Measurements from ENCODE around the gene PHAF1.

The PHAF1 gene

GRCh38 chr16:67170168-67170948 is 60.6 kb downstream of the PHAF1 start, which contains the start of gene NOL3:
TSS of gene NOL3 (plus strand) at chr16:67170538.
- 0% methylated on average over 26 of the region's 50 CpGs for WGBS (ENCODE audit: insufficient coverage)
- Histone ChIP-seq H3K4me1 (ENCODE audit: control extremely low read depth in 1 of 4, control insufficient read depth in 4 of 4, insufficient read depth in 4 of 4, low read length in 3 of 4) (peaks cover 0 to 51% (median 38%) of the 10 kb centered on the region in 4 experiments), H3K36me3 (ENCODE audit: control insufficient read depth in 4 of 4, insufficient read depth in 4 of 4, low read length in 3 of 4) (no peaks in the 10 kb centered on the region), H3K27me3 (replicated peaks in 2 of 5; ENCODE audit: control insufficient read depth in 4 of 5, insufficient read depth in 5 of 5, low read length in 4 of 5) (peaks cover 4 to 93% (median 46%) of the 10 kb centered on the region in 5 experiments), H3K27ac (ENCODE audit: insufficient read depth in 1 of 2, low read depth in 1 of 2, low read length in 2 of 2, poor library complexity in 1 of 2, severe bottlenecking in 2 of 2) (peak within 1 kb of the TSS in 1 of 2 experiments; percentile 65), H3K9me3 (ENCODE audit: control extremely low read depth in 1 of 5, control insufficient read depth in 4 of 5, insufficient read depth in 2 of 5, low read depth in 1 of 5, low read length in 4 of 5) (no peaks in the 10 kb centered on the region), H3K4me3 (ENCODE audit: control insufficient read depth in 1 of 7, extremely low read depth in 1 of 7, insufficient read depth in 4 of 7, low read depth in 2 of 7, low read length in 6 of 7) (peak within 1 kb of the TSS in 6 of 7 experiments; percentile 16 to 70 (median 44))
- ChIA-PET POLR2A (no interaction called here), CTCF (interaction anchor here (1.0 to 2.9 kb wide), 7 partner anchors 9 to 223 kb away, joined by 3 to 15 read pairs (median 4); partner anchors contain the start of gene FBXL8)
- DNase-seq = peak in 1 of 3 donors; percentile 54

GRCh38 chr16:67170949-67171649 is 61.4 kb downstream of the PHAF1 start:
- Histone ChIP-seq H3K27me3 (replicated peaks in 2 of 5; ENCODE audit: control insufficient read depth in 4 of 5, insufficient read depth in 5 of 5, low read length in 4 of 5) (peaks cover 4 to 93% (median 48%) of the 10 kb centered on the region in 5 experiments), H3K9me3 (ENCODE audit: control extremely low read depth in 1 of 5, control insufficient read depth in 4 of 5, insufficient read depth in 2 of 5, low read depth in 1 of 5, low read length in 4 of 5) (no peaks in the 10 kb centered on the region), H3K4me1 (ENCODE audit: control extremely low read depth in 1 of 4, control insufficient read depth in 4 of 4, insufficient read depth in 4 of 4, low read length in 3 of 4) (peaks cover 0 to 44% (median 35%) of the 10 kb centered on the region in 4 experiments), H3K27ac (ENCODE audit: insufficient read depth in 1 of 2, low read depth in 1 of 2, low read length in 2 of 2, poor library complexity in 1 of 2, severe bottlenecking in 2 of 2) (peak overlapping the region in 1 of 2 experiments; percentile 9), H3K4me3 (ENCODE audit: control insufficient read depth in 1 of 7, extremely low read depth in 1 of 7, insufficient read depth in 4 of 7, low read depth in 2 of 7, low read length in 6 of 7) (peak overlapping the region in 4 of 7 experiments; percentile 8 to 66 (median 48)), H3K36me3 (ENCODE audit: control insufficient read depth in 4 of 4, insufficient read depth in 4 of 4, low read length in 3 of 4) (no peaks in the 10 kb centered on the region)
- POLR2A ChIA-PET = no interaction called here
- CTCF ChIA-PET = interaction anchor here (1.0 to 2.9 kb wide), 5 partner anchors 10 to 143 kb away, joined by 3 to 15 read pairs (median 3); partner anchors contain the start of gene FBXL8
- DNase-seq = no peak
- 64% methylated on average over 9 of the region's 14 CpGs for WGBS (ENCODE audit: insufficient coverage)

- H3K36me3 ChIP-seq (ENCODE audit: control insufficient read depth in 4 of 4, insufficient read depth in 4 of 4, low read length in 3 of 4) = peaks cover 0 to 2% (median 0%) of the 10 kb centered on the region in 4 experiments
- peaks cover 4 to 93% (median 53%) of the 10 kb centered on the region in 5 experiments for H3K27me3 ChIP-seq (replicated peaks in 2 of 5; ENCODE audit: control insufficient read depth in 4 of 5, insufficient read depth in 5 of 5, low read length in 4 of 5)
- POLR2A ChIA-PET = no interaction called here
- peaks cover 0 to 47% (median 40%) of the 10 kb centered on the region in 4 experiments for H3K4me1 ChIP-seq (ENCODE audit: control extremely low read depth in 1 of 4, control insufficient read depth in 4 of 4, insufficient read depth in 4 of 4, low read length in 3 of 4)
- no peaks in the 10 kb centered on the region for H3K9me3 ChIP-seq (ENCODE audit: control extremely low read depth in 1 of 5, control insufficient read depth in 4 of 5, insufficient read depth in 2 of 5, low read depth in 1 of 5, low read length in 4 of 5)
- H3K27ac ChIP-seq (ENCODE audit: insufficient read depth in 1 of 2, low read depth in 1 of 2, low read length in 2 of 2, poor library complexity in 1 of 2, severe bottlenecking in 2 of 2) = no peak overlapping the region
- peak overlapping the region in 2 of 7 experiments; percentile 54 to 70 for H3K4me3 ChIP-seq (ENCODE audit: control insufficient read depth in 1 of 7, extremely low read depth in 1 of 7, insufficient read depth in 4 of 7, low read depth in 2 of 7, low read length in 6 of 7)
- CTCF ChIA-PET = interaction anchor here (0.7 to 3.7 kb wide), 11 partner anchors 10 to 230 kb away, joined by 3 to 21 read pairs (median 5); partner anchors contain the start of genes EXOC3L1, FBXL8 and TRADD
- DNase-seq = no peak
- WGBS (ENCODE audit: insufficient coverage) = 100% methylated on average over 1 of the region's 1 CpG
Observed at GRCh38 chr16:67173323-67173722, 63.6 kb downstream of the PHAF1 start.

DNA sequence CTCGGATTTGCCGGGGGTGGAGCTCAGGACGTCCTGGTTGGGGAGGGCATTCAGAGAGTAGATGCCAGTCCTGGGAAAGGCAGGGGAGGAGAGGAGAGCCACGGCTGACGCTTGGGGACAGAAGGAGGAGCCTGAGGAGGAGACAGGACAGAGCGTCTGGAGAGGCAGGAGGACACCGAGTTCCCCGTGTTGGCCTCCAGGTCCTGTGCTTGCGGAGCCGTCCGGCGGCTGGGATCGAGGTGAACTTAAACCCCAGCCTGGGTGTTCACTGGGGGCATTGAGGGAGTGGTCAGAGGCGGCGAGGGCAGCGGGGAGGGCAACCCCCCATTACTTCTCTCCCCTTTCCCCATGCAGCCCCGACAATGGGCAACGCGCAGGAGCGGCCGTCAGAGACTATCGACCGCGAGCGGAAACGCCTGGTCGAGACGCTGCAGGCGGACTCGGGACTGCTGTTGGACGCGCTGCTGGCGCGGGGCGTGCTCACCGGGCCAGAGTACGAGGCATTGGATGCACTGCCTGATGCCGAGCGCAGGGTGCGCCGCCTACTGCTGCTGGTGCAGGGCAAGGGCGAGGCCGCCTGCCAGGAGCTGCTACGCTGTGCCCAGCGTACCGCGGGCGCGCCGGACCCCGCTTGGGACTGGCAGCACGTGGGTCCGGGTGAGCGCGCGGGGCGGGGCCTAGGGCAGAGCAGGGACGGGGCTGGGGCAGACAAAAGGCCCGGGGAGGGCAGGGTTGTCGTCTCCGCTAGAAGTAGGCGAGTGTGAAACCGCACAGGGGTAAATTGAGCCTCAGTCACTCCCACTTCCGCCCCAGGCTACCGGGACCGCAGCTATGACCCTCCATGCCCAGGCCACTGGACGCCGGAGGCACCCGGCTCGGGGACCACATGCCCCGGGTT is 64.3 kb downstream of the PHAF1 start:
- Histone ChIP-seq H3K4me3 (ENCODE audit: control insufficient read depth in 1 of 7, extremely low read depth in 1 of 7, insufficient read depth in 4 of 7, low read depth in 2 of 7, low read length in 6 of 7) (peak overlapping the region; percentile 2 to 70 (median 37)), H3K27ac (ENCODE audit: insufficient read depth in 1 of 2, low read depth in 1 of 2, low read length in 2 of 2, poor library complexity in 1 of 2, severe bottlenecking in 2 of 2) (no peak overlapping the region)

DNA sequence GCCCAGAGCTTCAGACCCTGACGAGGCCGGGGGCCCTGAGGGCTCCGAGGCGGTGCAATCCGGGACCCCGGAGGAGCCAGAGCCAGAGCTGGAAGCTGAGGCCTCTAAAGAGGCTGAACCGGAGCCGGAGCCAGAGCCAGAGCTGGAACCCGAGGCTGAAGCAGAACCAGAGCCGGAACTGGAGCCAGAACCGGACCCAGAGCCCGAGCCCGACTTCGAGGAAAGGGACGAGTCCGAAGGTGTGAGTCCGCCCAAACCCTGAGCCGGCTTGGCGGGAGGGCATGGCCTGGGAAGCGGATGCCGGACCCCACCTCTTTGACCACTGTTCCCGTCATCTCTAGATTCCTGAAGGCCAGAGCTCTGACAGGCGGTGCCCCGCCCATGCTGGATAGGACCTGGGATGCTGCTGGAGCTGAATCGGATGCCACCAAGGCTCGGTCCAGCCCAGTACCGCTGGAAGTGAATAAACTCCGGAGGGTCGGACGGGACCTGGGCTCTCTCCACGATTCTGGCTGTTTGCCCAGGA is 65.0 kb downstream of the PHAF1 start:
- Histone ChIP-seq H3K4me3 (ENCODE audit: control insufficient read depth in 1 of 7, extremely low read depth in 1 of 7, insufficient read depth in 4 of 7, low read depth in 2 of 7, low read length in 6 of 7) (peak overlapping the region in 4 of 7 experiments; percentile 2 to 70 (median 60)), H3K9me3 (ENCODE audit: control extremely low read depth in 1 of 5, control insufficient read depth in 4 of 5, insufficient read depth in 2 of 5, low read depth in 1 of 5, low read length in 4 of 5) (no peaks in the 10 kb centered on the region), H3K27ac (ENCODE audit: insufficient read depth in 1 of 2, low read depth in 1 of 2, low read length in 2 of 2, poor library complexity in 1 of 2, severe bottlenecking in 2 of 2) (no peak overlapping the region), H3K27me3 (replicated peaks in 2 of 5; ENCODE audit: control insufficient read depth in 4 of 5, insufficient read depth in 5 of 5, low read length in 4 of 5) (peaks cover 4 to 82% (median 47%) of the 10 kb centered on the region in 5 experiments), H3K4me1 (ENCODE audit: control extremely low read depth in 1 of 4, control insufficient read depth in 4 of 4, insufficient read depth in 4 of 4, low read length in 3 of 4) (peaks cover 0 to 42% (median 35%) of the 10 kb centered on the region in 4 experiments), H3K36me3 (ENCODE audit: control insufficient read depth in 4 of 4, insufficient read depth in 4 of 4, low read length in 3 of 4) (peaks cover 0 to 2% (median 0%) of the 10 kb centered on the region in 4 experiments)
- DNase-seq = no peak
- WGBS (ENCODE audit: insufficient coverage) = 31% methylated on average over 31 of the region's 31 CpGs
- CTCF ChIA-PET = interaction anchor here (0.7 to 4.6 kb wide), 10 partner anchors 8 to 231 kb away, joined by 3 to 34 read pairs (median 4); partner anchors contain the start of genes B3GNT9, E2F4 and EXOC3L1
- POLR2A ChIA-PET = no interaction called here

More for the DNA sequence above, 64.3 kb downstream of the PHAF1 start:
- no peaks in the 10 kb centered on the region for H3K9me3 ChIP-seq (ENCODE audit: control extremely low read depth in 1 of 5, control insufficient read depth in 4 of 5, insufficient read depth in 2 of 5, low read depth in 1 of 5, low read length in 4 of 5)
- POLR2A ChIA-PET = no interaction called here
- CTCF ChIA-PET = interaction anchor here (0.7 to 4.6 kb wide), 15 partner anchors 9 to 231 kb away, joined by 3 to 34 read pairs (median 5); partner anchors contain the start of genes B3GNT9, EXOC3L1, FBXL8 and TRADD
- H3K4me1 ChIP-seq (ENCODE audit: control extremely low read depth in 1 of 4, control insufficient read depth in 4 of 4, insufficient read depth in 4 of 4, low read length in 3 of 4) = peaks cover 0 to 49% (median 41%) of the 10 kb centered on the region in 4 experiments
- peaks cover 4 to 86% (median 52%) of the 10 kb centered on the region in 5 experiments for H3K27me3 ChIP-seq (replicated peaks in 2 of 5; ENCODE audit: control insufficient read depth in 4 of 5, insufficient read depth in 5 of 5, low read length in 4 of 5)
- H3K36me3 ChIP-seq (ENCODE audit: control insufficient read depth in 4 of 4, insufficient read depth in 4 of 4, low read length in 3 of 4) = peaks cover 0 to 2% (median 0%) of the 10 kb centered on the region in 4 experiments
- DNase-seq = peak; percentile 80 to 91 (median 88)
- under 1% methylated on average over 53 of the region's 71 CpGs for WGBS (ENCODE audit: insufficient coverage)

DNA sequence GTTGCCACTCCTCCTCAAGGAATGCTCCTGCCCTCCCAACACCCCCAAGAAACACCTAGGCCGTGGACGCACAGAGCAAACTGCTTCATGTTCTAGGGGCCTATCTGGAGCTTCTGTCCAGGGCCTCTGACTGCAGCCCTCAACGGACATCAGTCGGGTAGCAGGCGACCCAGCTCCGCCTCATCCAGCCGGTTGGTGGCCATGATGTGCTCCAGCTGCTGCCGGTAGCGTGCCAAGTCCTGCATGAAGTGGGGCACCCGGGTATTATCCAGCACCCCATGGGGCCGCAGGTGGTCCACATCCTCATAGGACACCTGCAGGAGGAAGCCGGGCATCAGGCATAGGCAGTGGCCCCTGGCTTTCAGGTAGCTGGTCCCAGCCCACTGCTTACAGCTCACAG is 66.9 kb downstream of the PHAF1 start:
- ChIA-PET CTCF (interaction anchor here (0.8 to 4.6 kb wide), 12 partner anchors 8 to 220 kb away, joined by 3 to 34 read pairs (median 4); partner anchors contain the start of genes B3GNT9, E2F4, FBXL8 and TRADD), POLR2A (no interaction called here)
- peaks cover 0 to 28% (median 22%) of the 10 kb centered on the region in 4 experiments for H3K4me1 ChIP-seq (ENCODE audit: control extremely low read depth in 1 of 4, control insufficient read depth in 4 of 4, insufficient read depth in 4 of 4, low read length in 3 of 4)
- H3K27ac ChIP-seq (ENCODE audit: insufficient read depth in 1 of 2, low read depth in 1 of 2, low read length in 2 of 2, poor library complexity in 1 of 2, severe bottlenecking in 2 of 2) = no peak overlapping the region
- peaks cover 0 to 66% (median 38%) of the 10 kb centered on the region in 5 experiments for H3K27me3 ChIP-seq (replicated peaks in 2 of 5; ENCODE audit: control insufficient read depth in 4 of 5, insufficient read depth in 5 of 5, low read length in 4 of 5)
- no peak for DNase-seq
- peaks cover 0 to 2% (median 0%) of the 10 kb centered on the region in 4 experiments for H3K36me3 ChIP-seq (ENCODE audit: control insufficient read depth in 4 of 4, insufficient read depth in 4 of 4, low read length in 3 of 4)
- WGBS (ENCODE audit: insufficient coverage) = 97% methylated on average over 12 of the region's 12 CpGs
- no peaks in the 10 kb centered on the region for H3K9me3 ChIP-seq (ENCODE audit: control extremely low read depth in 1 of 5, control insufficient read depth in 4 of 5, insufficient read depth in 2 of 5, low read depth in 1 of 5, low read length in 4 of 5)
- no peak overlapping the region for H3K4me3 ChIP-seq (ENCODE audit: control insufficient read depth in 1 of 7, extremely low read depth in 1 of 7, insufficient read depth in 4 of 7, low read depth in 2 of 7, low read length in 6 of 7)

Measured in common myeloid progenitor, CD34-positive (primary cell).